OCI-LY1 (cell line): ENCODE data around the gene GBX2.
A peak's percentile ranks its signal among the peaks of the same experiment; 100 is the strongest.

ENCODE experiments used
- H2AFZ ChIP-seq: fragments of 200-600 bp; sonication (generic), shearing (Covaris generic); 2 replicates; pipeline ENCODE4 v1.6.0; 2014; ENCODE audit warnings: antibody characterized with exemption, mild to moderate bottlenecking, low read length
- H3F3A ChIP-seq: fragments of 200-600 bp; sonication (generic), shearing (Covaris generic); 2 replicates; pipeline ENCODE4 v1.6.0; 2014; ENCODE audit warnings: mild to moderate bottlenecking, antibody characterized with exemption, low read length, moderate library complexity; ENCODE audit not compliant: insufficient read depth
- H3K27ac ChIP-seq: fragments of 200-600 bp; sonication (generic); 2 replicates; pipeline ENCODE4 v1.5.1; 2014; ENCODE audit warnings: low read length, mixed run types, mild to moderate bottlenecking, low read depth; ENCODE audit not compliant: poor library complexity, severe bottlenecking
- H3K27me3 ChIP-seq: fragments of 200-600 bp; sonication (generic); 2 replicates; pipeline ENCODE4 v1.6.0; 2014; ENCODE audit warnings: antibody characterized with exemption, mild to moderate bottlenecking, low read length, moderate library complexity; ENCODE audit not compliant: insufficient read depth
- H3K36me3 ChIP-seq: fragments of 200-600 bp; sonication (generic); 2 replicates; pipeline ENCODE4 v1.6.1; 2014; ENCODE audit warnings: mild to moderate bottlenecking, antibody characterized with exemption, low read length, moderate library complexity, mixed read lengths; ENCODE audit not compliant: insufficient read depth
- H3K4me1 ChIP-seq: fragments of 200-600 bp; sonication (generic); 2 replicates; pipeline ENCODE4 v1.5.1; 2014; ENCODE audit warnings: mild to moderate bottlenecking, low read length, moderate library complexity; ENCODE audit not compliant: insufficient read depth, severe bottlenecking
- H3K4me2 ChIP-seq: fragments of 200-600 bp; sonication (generic), shearing (Covaris generic); 2 replicates; pipeline ENCODE4 v1.6.1; 2014; ENCODE audit warnings: low read length
- H3K4me3 ChIP-seq: fragments of 200-600 bp; sonication (generic); 2 replicates; pipeline ENCODE4 v1.5.1; 2014; ENCODE audit warnings: low read length, low read depth, mild to moderate bottlenecking, mixed read lengths; ENCODE audit not compliant: poor library complexity, severe bottlenecking
- H3K79me2 ChIP-seq: fragments of 200-600 bp; shearing (Covaris generic); 2 replicates; pipeline ENCODE4 v1.6.1; 2016; ENCODE audit warnings: mixed run types, low read length, mixed read lengths; ENCODE audit not compliant: insufficient read depth
- H3K9ac ChIP-seq: fragments of 200-600 bp; sonication (generic), shearing (Covaris generic); 2 replicates; pipeline ENCODE4 v1.6.1; 2014; ENCODE audit warnings: mild to moderate bottlenecking, low read length, mixed read lengths
- H3K9me2 ChIP-seq: fragments of 200-600 bp; sonication (generic), shearing (Covaris generic); 2 replicates; pipeline ENCODE4 v1.6.1; 2014; ENCODE audit warnings: low read depth, mild to moderate bottlenecking, low read length, mixed read lengths
- H3K9me3 ChIP-seq: fragments of 200-600 bp; shearing (Covaris generic); 2 replicates; pipeline ENCODE4 v1.6.1; 2014; ENCODE audit warnings: low read length, mixed read lengths
- H4K20me1 ChIP-seq: fragments of 200-600 bp; sonication (generic), shearing (Covaris generic); 2 replicates; pipeline ENCODE4 v1.6.0; 2016; ENCODE audit warnings: mild to moderate bottlenecking, low read length; ENCODE audit not compliant: insufficient read depth
- CTCF ChIP-seq: fragments of 200-600 bp; sonication (generic), shearing (Covaris generic); IDR thresholded peaks from 2 replicates; pipeline ENCODE4 v1.5.1; 2017; ENCODE audit warnings: mild to moderate bottlenecking, antibody characterized with exemption, low read length, moderate library complexity, mixed read lengths
- EZH2 ChIP-seq: fragments of 200-600 bp; sonication (generic), shearing (Covaris generic); IDR thresholded peaks from 2 replicates; pipeline ENCODE4 v1.8.0; 2017; ENCODE audit warnings: borderline replicate concordance, mixed run types, mild to moderate bottlenecking, antibody characterized with exemption, low read length, moderate library complexity, mixed read lengths

The GBX2 gene

GRCh38 chr2:236176417-236176816 lies 8.2 kb upstream of the GBX2 start:
- no peaks in the 10 kb centered on the region for H4K20me1 ChIP-seq
- H3K79me2 ChIP-seq, result no peaks in the 10 kb centered on the region
- H3F3A ChIP-seq, result no peaks in the 10 kb centered on the region
- H3K4me2 ChIP-seq, result no peak overlapping the region
- no peaks in the 10 kb centered on the region for H3K9me2 ChIP-seq
- TF ChIP-seq CTCF (peak; percentile 56), EZH2 (no peak)
- H3K36me3 ChIP-seq, result no peaks in the 10 kb centered on the region
- 0 out of 2 replicates have a peak, but pooled peaks cover 3% of the 10 kb centered on the region for H3K27me3 ChIP-seq
- H3K4me1 ChIP-seq, result no peaks in the 10 kb centered on the region
- H3K27ac ChIP-seq, result no peak overlapping the region
- H3K9me3 ChIP-seq, result no peaks in the 10 kb centered on the region
- H3K9ac ChIP-seq, result no peak overlapping the region
- H3K4me3 ChIP-seq, result no peak overlapping the region
- no peak overlapping the region for H2AFZ ChIP-seq

- H3K9ac ChIP-seq, result no peak overlapping the region
- 0 out of 2 replicates have a peak, but pooled peaks cover 3% of the 10 kb centered on the region for H3K27me3 ChIP-seq
- no peak overlapping the region for H2AFZ ChIP-seq
- TF ChIP-seq CTCF, result no peak
- TF ChIP-seq EZH2, result no peak
- no peaks in the 10 kb centered on the region for H3K9me2 ChIP-seq
- no peaks in the 10 kb centered on the region for H3K36me3 ChIP-seq
- H3K4me3 ChIP-seq, result no peak overlapping the region
- no peak overlapping the region for H3K27ac ChIP-seq
- no peaks in the 10 kb centered on the region for H3F3A ChIP-seq
- no peaks in the 10 kb centered on the region for H3K79me2 ChIP-seq
- no peak overlapping the region for H3K4me2 ChIP-seq
- H3K9me3 ChIP-seq, result no peaks in the 10 kb centered on the region
- no peaks in the 10 kb centered on the region for H3K4me1 ChIP-seq
- no peaks in the 10 kb centered on the region for H4K20me1 ChIP-seq
These were observed 7.5 kb upstream of the GBX2 start for GRCh38 chr2:236175548-236176150.

DNA sequence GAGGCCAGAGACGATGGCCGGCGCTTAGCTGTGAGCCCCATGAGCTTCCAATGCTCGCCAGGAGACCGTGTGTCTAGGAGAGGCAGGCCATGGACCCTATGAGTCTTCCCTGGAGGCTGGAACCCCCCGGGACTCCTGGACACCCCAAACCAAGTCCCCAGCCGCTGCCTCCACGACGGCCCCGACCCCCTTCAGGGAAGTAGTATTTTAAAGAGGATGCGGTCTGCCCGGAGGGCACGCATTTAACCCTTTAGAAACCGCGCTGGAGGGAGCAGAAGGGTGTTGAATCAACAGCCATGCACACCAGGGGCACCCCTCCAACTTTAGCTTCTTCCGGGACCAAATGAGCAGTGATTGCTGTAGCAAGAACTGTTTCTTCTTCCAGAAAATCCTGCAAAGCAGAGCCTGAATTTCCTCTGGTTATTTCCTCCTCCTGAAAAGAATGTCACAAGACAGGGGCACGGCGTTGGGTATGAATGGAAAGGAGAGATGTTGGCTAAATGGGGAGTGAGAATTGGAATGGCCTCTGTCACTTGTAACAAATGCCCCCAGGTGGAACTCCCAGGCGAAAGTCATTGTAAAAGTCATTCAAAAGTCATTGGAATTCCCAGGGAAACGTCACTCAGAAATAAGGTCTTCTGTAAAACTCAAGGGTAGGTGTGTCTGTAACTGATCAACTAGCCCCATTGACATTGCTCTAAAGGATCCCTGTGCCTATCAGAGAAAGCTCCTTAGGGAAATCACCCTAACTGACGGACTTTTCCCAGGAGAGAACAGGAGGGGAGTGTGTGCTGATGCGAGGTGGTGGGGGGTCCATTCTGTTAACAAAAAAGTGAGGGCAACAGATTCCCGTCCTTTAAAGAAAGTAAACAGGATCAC lies 5.8 kb upstream of the GBX2 start:
- Histone ChIP-seq H3K4me1 (no peaks in the 10 kb centered on the region), H3K27me3 (0 out of 2 replicates have a peak, but pooled peaks cover 3% of the 10 kb centered on the region), H3K79me2 (no peaks in the 10 kb centered on the region), H3K4me2 (no peak overlapping the region), H2AFZ (no peak overlapping the region), H3K36me3 (no peaks in the 10 kb centered on the region), H3K9me2 (no peaks in the 10 kb centered on the region), H4K20me1 (no peaks in the 10 kb centered on the region), H3K4me3 (no peak overlapping the region), H3K9me3 (no peaks in the 10 kb centered on the region), H3K9ac (no peak overlapping the region), H3F3A (no peaks in the 10 kb centered on the region), H3K27ac (no peak overlapping the region)
- TF ChIP-seq EZH2 (no peak), CTCF (no peak)
